OCI-LY7 (cell line): ENCODE data around the gene ZMYND11. TPM values are rescaled to one million over a fixed set of nuclear protein-coding genes. Genes with fewer than 3 reads are reported as not detected.

Experiments used
- BruUV-seq: library from RNA; stranded (reverse); fragments of 400-500 nt; replicated peaks from 2 replicates; lab custom pipeline; 2021; lab: Mats Ljungman, UMichigan
- CTCF ChIA-PET: fragments of 300-600 bp; sonication (Branson Sonifier 250); formaldehyde crosslinking; loops from one replicate; lab custom pipeline; 2022; ENCODE audit warnings: antibody characterized with exemption; ENCODE audit not compliant: unreplicated experiment; lab: Charles Lee
- POLR2A ChIA-PET: fragments of 300-600 bp; sonication (Branson Sonifier 250); formaldehyde crosslinking; loops from one replicate; lab custom pipeline; 2022; ENCODE audit warnings: antibody characterized with exemption; lab: Charles Lee
- DNase-seq: peaks from one replicate; pipeline ENCODE4 v3.0.0-alpha.2; 2015; ENCODE audit warnings: low spot score
- H2AFZ ChIP-seq: fragments of 200-600 bp; sonication (generic), shearing (Covaris generic); 2 replicates; pipeline ENCODE4 v1.6.1; 2014; ENCODE audit warnings: mild to moderate bottlenecking, antibody characterized with exemption, low read length, moderate library complexity
- H3K27ac ChIP-seq: fragments of 200-600 bp; sonication (generic); 2 replicates; pipeline ENCODE4 v1.5.1; 2014; ENCODE audit warnings: mixed run types, low read depth, mild to moderate bottlenecking, moderate library complexity, low read length, inconsistent platforms; ENCODE audit not compliant: poor library complexity, severe bottlenecking
- H3K36me3 ChIP-seq: fragments of 200-600 bp; sonication (generic); 2 replicates; pipeline ENCODE4 v1.6.1; 2014; ENCODE audit warnings: mild to moderate bottlenecking, antibody characterized with exemption, low read length, moderate library complexity, mixed read lengths; ENCODE audit not compliant: insufficient read depth
- H3K4me1 ChIP-seq: fragments of 200-600 bp; sonication (generic); 2 replicates; pipeline ENCODE4 v1.5.1; 2014; ENCODE audit warnings: mild to moderate bottlenecking, low read length; ENCODE audit not compliant: insufficient read depth, poor library complexity, severe bottlenecking
- H3K4me2 ChIP-seq: fragments of 200-600 bp; sonication (generic); 2 replicates; pipeline ENCODE4 v1.6.1; 2014; ENCODE audit warnings: mild to moderate bottlenecking, low read length
- H3K4me3 ChIP-seq: fragments of 200-600 bp; sonication (generic); 2 replicates; pipeline ENCODE4 v1.5.1; 2014; ENCODE audit warnings: mild to moderate bottlenecking, low read depth, low read length; ENCODE audit not compliant: poor library complexity, severe bottlenecking
- H3K79me2 ChIP-seq: fragments of 200-600 bp; sonication (generic); 2 replicates; pipeline ENCODE4 v1.6.1; 2016; ENCODE audit warnings: low read depth, mild to moderate bottlenecking, low read length, moderate library complexity, mixed read lengths; ENCODE audit not compliant: insufficient read depth
- H3K9me2 ChIP-seq: fragments of 200-600 bp; sonication (generic); 2 replicates; pipeline ENCODE4 v1.6.1; 2016; ENCODE audit warnings: mild to moderate bottlenecking, low read length, mixed read lengths; ENCODE audit not compliant: insufficient read depth
- H3K9me3 ChIP-seq: fragments of 200-600 bp; sonication (generic); 2 replicates; pipeline ENCODE4 v1.6.1; 2014; ENCODE audit warnings: mild to moderate bottlenecking, mixed run types, low read length, mixed read lengths
- H4K20me1 ChIP-seq: fragments of 200-600 bp; sonication (generic); 2 replicates; pipeline ENCODE4 v1.6.1; 2014; ENCODE audit warnings: mild to moderate bottlenecking, antibody characterized with exemption, low read length, moderate library complexity, mixed read lengths; ENCODE audit not compliant: insufficient read depth
- CTCF ChIP-seq: fragments of 200-600 bp; sonication (generic); conservative IDR thresholded peaks from 2 replicates; pipeline ENCODE4 v1.5.1; 2014; ENCODE audit warnings: mild to moderate bottlenecking, antibody characterized with exemption, low read length, moderate library complexity, mixed read lengths
- EZH2phosphoT487 ChIP-seq: fragments of 200-600 bp; sonication (generic); IDR thresholded peaks from 2 replicates; pipeline ENCODE4 v1.6.1; 2018; ENCODE audit warnings: low read depth, borderline replicate concordance, mild to moderate bottlenecking, mixed run types, antibody characterized with exemption, low read length, moderate library complexity, mixed read lengths
- intact Hi-C: fragments of 100-400 bp; cut with micrococcal nuclease; formaldehyde crosslinking; loops from one replicate; pipeline ENCODE4 v1.10.0; 2022; ENCODE audit not compliant: unreplicated experiment
- total RNA-seq, 2 experiments: library from RNA; depleted of rRNA in 1 of 2; stranded (reverse); fragments of >200 nt in 1 of 2; shearing (Covaris generic) in 1 of 2; gene quantifications; 2 replicates each; pipeline ENCODE4 v1.2.3, GENCODE V29; 2014 to 2022

Gene ZMYND11
- total RNA-seq, 2 experiments from 2014 or later, result 4.0 to 5.5 TPM

GRCh38 chr10:279232-279631, 144.0 kb downstream of the ZMYND11 start:
- BruUV-seq, result no TSS peak
- Histone ChIP-seq H3K9me2 (no peaks in the 10 kb centered on the region), H3K4me3 (no peak overlapping the region), H3K27ac (no peak overlapping the region), H4K20me1 (no peaks in the 10 kb centered on the region), H3K36me3 (peaks cover 69% of the 10 kb centered on the region), H3K79me2 (no peaks in the 10 kb centered on the region), H3K9me3 (no peaks in the 10 kb centered on the region), H2AFZ (no peak overlapping the region), H3K4me1 (peaks cover 9% of the 10 kb centered on the region), H3K4me2 (no peak overlapping the region)
- TF ChIP-seq CTCF (no peak), EZH2phosphoT487 (no peak)
- ChIA-PET CTCF (no interaction called here), POLR2A (no interaction called here)
- DNase-seq, result no peak
- intact Hi-C loops, result no loop called here

- Histone ChIP-seq H3K4me1 (peaks cover 13% of the 10 kb centered on the region), H4K20me1 (no peaks in the 10 kb centered on the region), H3K4me3 (no peak overlapping the region), H3K27ac (no peak overlapping the region), H3K9me2 (no peaks in the 10 kb centered on the region), H3K4me2 (no peak overlapping the region), H3K79me2 (no peaks in the 10 kb centered on the region), H3K36me3 (peaks cover 73% of the 10 kb centered on the region), H3K9me3 (no peaks in the 10 kb centered on the region), H2AFZ (no peak overlapping the region)
- ChIA-PET POLR2A (no interaction called here), CTCF (no interaction called here)
- DNase-seq, result peak; percentile 43
- no TSS peak for BruUV-seq
- no peak for TF ChIP-seq EZH2phosphoT487
- TF ChIP-seq CTCF, result peak; percentile 68
- intact Hi-C loops, result no loop called here
These were observed 144.4 kb downstream of the ZMYND11 start for GRCh38 chr10:279655-280054.

GRCh38 chr10:282294-283139, 147.3 kb downstream of the ZMYND11 start:
- no peak for DNase-seq
- BruUV-seq, result no TSS peak
- H3K9me2 ChIP-seq, result no peaks in the 10 kb centered on the region
- POLR2A ChIA-PET, result no interaction called here
- no peaks in the 10 kb centered on the region for H3K9me3 ChIP-seq
- no peak overlapping the region for H3K4me2 ChIP-seq
- CTCF ChIA-PET, result no interaction called here
- H3K36me3 ChIP-seq, result peaks cover 89% of the 10 kb centered on the region
- no peak overlapping the region for H3K27ac ChIP-seq
- peaks cover 20% of the 10 kb centered on the region for H3K4me1 ChIP-seq
- H3K4me3 ChIP-seq, result no peak overlapping the region
- no peaks in the 10 kb centered on the region for H3K79me2 ChIP-seq
- no peak for TF ChIP-seq CTCF
- no peak for TF ChIP-seq EZH2phosphoT487
- intact Hi-C loops, result no loop called here
- no peaks in the 10 kb centered on the region for H4K20me1 ChIP-seq
- H2AFZ ChIP-seq, result no peak overlapping the region
